RWPE1 (cell line): Measurements from ENCODE around the gene CASP10.

Experiments used
- CTCF ChIA-PET: fragments of 350-600 bp; sonication (Branson Sonifier 250); formaldehyde crosslinking; extraction: SDS; loops from one replicate; lab custom pipeline; 2021; lab: Yijun Ruan, JAX
- POLR2A ChIA-PET: fragments of 400-600 bp; formaldehyde crosslinking; extraction: SDS; loops from one replicate; lab custom pipeline; 2020; ENCODE audit warnings: antibody characterized with exemption; ENCODE audit not compliant: low non-redundant PET; lab: Yijun Ruan, JAX
- DNase-seq: peaks from one replicate; pipeline ENCODE4 v3.0.0; 2012; ENCODE audit warnings: low spot score
- H3K27ac ChIP-seq: fragments of 450-650 bp; 2 replicates; pipeline ENCODE4 v1.5.1; 2017
- CTCF ChIP-seq: fragments of 450-650 bp; conservative IDR thresholded peaks from 2 replicates; pipeline ENCODE4 v1.5.1; 2017; ENCODE audit warnings: low read depth, mild to moderate bottlenecking

CASP10 gene

GRCh38 chr2:201276511-201276910 is 93.6 kb downstream of the CASP10 start:
- TF ChIP-seq CTCF = no peak
- ChIA-PET CTCF (interaction anchor here (0.7 kb wide), 1 partner anchor 44 kb away, joined by 4 read pairs; no protein-coding TSS in a partner anchor), POLR2A (no interaction called here)
- DNase-seq = no peak
- no peak overlapping the region for H3K27ac ChIP-seq
